GM03348 (cell line): ENCODE data around the gene FAM221B.
A peak's percentile ranks its signal among the peaks of the same experiment; 100 is the strongest.

Source experiments
- DNase-seq: peaks from one replicate; pipeline ENCODE4 v3.0.0; 2012; ENCODE audit warnings: low spot score

The FAM221B gene, protein sequence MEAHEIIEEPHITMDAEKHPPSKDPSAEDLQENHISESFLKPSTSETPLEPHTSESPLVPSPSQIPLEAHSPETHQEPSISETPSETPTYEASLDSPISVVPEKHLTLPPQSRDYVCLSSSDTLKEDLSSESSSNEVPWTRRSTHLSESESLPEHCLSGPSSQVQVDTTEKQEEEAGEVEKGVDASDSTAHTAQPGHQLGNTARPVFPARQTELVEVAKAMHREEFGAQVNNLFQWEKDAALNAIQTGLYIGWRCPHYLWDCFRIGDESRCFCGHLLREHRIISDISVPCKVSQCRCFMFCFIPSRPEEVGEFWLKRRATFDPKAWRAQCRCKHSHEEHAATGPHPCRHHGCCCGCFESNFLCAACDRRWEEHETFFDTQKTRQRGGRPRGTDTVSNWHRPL

GRCh38 chr9:35828716-35829083 is at the start of gene FAM221B:
FAM221B (minus strand) TSS chr9:35828732; CDS start chr9:35826161, 2,571 bp downstream.
- DNase-seq, result no peak

DNA sequence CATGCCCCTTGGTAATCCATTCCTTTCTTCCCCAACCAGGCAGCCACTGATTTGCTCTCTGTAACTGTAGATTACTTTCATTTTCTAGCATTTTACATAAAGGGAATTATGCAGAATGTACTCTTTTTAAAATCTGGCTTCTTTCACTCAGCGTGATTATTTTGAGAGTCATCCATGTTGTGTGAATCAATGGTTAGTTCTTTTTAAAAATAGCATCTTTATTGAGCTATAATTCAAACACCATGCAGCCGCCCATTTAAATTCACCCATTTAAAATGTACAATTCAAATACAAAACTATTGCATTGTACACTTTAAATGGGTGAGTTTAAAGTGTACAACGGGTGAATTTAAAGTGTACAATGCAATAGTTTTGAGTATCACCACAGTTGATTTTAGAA is 44.0 kb upstream of the FAM221B start:
- no peak for DNase-seq

- no peak for DNase-seq
Observed at GRCh38 chr9:35871545-35871944, 43.0 kb upstream of the FAM221B start.

DNA sequence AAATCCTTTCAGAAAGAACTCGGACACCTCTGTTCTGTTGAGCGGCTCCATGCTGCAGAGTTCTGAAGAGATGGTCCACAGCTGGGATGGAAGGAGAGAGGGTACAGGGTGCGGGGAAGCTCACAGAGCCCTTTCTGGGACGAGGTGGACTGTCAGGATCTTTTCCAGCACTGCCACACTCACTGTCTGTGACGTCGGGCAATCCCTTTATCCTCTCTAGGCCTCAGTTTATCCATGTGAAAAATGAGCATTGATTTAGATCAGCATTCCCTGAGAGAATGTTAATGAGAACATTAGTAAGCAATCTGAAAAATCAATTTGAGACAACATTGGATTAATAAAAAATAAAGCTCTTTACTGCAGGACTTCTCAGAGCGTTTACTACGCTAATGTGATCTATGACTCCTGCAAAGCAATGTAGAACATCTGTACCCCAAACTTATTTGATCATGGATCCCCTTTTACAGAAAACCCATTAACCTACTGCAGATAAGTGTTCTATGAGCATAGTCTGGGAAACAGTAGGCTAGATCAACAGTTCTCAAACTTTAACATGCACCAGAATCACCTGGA is 41.9 kb upstream of the FAM221B start, which contains the start of gene OR13J1:
Gene OR13J1, minus strand, starts transcription at position 51 of the 573 bp plus-strand sequence. Its CDS starts 0 bp downstream, at position 51.
- DNase-seq, result no peak

DNA sequence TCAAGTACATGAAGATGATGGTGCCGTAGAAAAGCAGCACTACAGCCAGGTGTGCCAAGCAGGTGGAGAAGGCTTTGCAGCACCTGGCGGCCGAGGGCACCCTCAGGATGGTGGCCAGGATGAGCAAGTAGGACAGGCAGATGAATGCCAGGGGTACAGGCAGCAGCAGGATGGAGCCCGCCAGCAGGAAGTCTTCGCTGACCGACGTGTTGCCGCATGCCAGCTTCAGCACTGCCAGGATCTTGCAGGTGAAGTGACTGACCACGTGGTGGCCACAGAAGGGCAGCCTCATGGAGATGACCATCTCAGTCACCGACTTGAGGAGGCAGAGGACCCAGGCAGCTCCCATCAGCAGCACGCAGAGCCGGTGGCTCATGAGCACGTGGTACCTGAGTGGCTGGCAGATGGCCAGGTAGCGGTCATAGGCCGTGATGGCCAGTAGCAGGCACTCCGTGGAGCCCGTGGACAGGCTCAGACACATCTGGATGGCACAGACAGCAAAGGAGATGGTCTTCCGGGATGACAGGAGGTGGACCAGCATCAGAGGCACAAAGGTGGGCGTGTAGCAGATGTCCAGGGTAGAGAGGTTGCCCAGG is 41.2 kb upstream of the FAM221B start:
- DNase-seq, result no peak

- DNase-seq, result no peak
Observed at GRCh38 chr9:35868933-35869332, 40.4 kb upstream of the FAM221B start.

- no peak for DNase-seq
Observed at GRCh38 chr9:35867538-35867937, 39.0 kb upstream of the FAM221B start.

DNA sequence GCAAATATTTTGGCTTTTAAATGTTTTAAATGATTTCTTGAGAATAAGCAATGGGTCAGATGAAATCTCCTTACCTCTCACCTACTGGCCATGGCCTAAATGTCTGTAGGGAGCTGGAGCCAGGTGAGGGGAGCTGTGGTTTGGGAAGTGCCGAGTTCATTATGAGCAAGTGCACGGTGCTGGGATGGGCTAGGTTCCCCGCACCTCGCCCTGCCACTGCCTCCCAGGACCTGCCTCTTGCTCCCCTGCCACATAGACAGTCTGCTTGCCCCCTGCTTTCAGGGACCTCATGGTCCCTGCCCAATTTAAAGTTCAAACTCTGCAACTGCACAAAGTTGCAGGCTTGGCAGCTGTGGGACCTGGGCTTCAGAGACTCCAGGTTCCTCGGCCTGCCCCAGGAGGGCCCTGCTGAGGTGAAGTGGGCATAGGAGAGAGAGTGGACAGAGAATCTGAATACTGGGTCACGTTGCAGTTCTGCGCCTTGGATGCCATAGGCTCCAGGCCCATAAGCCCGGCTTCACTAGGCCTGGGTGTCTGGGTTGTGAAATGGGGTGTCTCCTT is 36.2 kb upstream of the FAM221B start:
- DNase-seq, result no peak

- DNase-seq, result no peak
Observed at GRCh38 chr9:35863583-35863982, 35.1 kb upstream of the FAM221B start.

GRCh38 chr9:35862328-35862727 is 33.8 kb upstream of the FAM221B start:
- no peak for DNase-seq

- no peak for DNase-seq
Observed at GRCh38 chr9:35861161-35861897, 32.8 kb upstream of the FAM221B start.

GRCh38 chr9:35859990-35860339 is 31.4 kb upstream of the FAM221B start:
- DNase-seq, result no peak

DNA sequence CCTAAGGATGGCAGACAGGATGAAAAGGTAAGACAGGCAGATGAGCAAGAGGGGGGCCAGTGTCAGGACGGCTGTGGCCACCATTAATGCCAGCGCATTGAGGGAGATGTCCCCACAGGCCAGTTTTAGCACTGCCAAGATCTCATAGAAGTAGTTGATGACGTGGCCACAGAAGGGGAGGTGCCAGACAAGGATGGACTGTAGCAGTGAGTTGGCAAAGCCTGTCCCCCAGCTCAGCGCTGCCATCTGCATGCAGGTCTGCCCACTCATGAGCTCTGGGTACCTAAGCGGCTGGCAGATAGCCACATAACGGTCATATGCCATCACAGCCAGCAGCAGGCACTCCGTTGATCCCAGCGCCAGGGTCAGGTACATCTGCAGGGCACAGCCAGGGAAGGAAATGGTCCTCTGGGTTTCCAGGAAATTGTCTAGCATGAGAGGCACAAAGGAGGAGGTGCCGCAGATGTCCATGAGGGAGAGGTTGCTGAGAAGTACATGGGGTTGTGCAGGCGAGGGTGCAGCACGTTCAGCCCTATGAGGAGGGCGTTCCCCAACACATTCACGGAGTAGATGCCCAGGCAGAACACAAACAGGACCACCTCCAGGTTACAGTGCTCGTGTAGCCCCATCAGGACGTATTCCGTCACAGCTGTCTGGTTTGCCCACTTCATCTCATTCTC is 30.9 kb upstream of the FAM221B start:
- peak; percentile 21 for DNase-seq

GRCh38 chr9:35858458-35858857 is 29.9 kb upstream of the FAM221B start:
- DNase-seq, result no peak

GRCh38 chr9:35856882-35857281 is 28.4 kb upstream of the FAM221B start:
- no peak for DNase-seq

DNA sequence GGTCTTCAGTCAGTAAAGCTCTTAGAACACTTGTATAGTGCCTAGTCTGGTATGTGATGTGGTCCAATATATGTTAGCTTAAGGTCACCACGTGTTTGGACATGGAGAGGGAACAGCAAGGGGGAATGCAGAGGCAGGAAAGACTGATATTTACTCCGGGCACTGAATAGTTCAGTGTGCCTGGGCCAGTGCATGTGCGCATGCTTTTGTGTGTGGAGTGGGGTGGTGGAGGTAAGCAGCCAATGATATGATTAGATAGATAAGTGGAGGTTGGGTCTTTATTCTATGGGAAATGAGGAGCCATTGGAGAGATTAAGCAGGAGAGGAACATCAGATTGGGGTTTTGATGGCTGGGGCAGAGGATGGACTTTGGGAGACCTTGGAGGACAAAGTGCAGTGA is 27.7 kb upstream of the FAM221B start:
- DNase-seq, result no peak

DNA sequence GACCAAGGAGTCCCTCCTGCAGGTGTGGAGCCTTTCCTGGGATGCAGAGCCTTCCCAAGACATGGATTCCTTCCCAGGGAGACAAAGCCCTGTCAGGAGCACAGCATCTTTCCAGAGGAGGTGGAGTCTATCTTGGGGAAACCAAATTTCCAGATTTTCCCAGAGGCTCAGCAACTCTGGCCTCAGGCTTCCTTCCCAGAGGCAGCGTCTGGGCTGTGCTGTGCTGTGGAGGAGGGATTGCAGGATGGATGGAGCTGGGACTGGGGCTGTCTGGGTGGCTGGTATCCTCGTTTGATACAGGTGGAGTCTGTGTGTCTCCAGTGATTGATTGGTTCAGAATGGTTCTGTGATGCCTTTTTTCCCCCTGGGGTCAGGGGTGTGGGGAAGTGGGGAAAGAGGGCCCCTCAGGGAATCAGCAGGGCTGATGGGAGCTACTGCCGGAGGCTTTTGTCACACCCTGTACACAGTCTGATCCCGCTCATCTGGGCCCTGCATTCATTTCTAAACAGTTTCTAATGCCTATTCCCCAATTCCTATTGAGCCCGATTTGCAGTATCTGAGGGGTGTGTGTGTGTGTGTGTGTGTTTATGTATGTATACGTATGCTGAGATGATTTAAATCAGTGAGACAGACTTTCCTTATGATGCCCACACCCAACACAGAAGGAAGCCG is 25.7 kb upstream of the FAM221B start:
- DNase-seq, result no peak

GRCh38 chr9:35852876-35853865 is 24.6 kb upstream of the FAM221B start:
- no peak for DNase-seq

- no peak for DNase-seq
Observed at GRCh38 chr9:35852267-35852815, 23.8 kb upstream of the FAM221B start.
